ENCODE measurements around the gene NTF4. TPM values are rescaled to one million over a fixed set of nuclear protein-coding genes. Genes with fewer than 3 reads are reported as not detected.
A peak's percentile ranks its signal among the peaks of the same experiment; 100 is the strongest.

Gene NTF4
- total and polyA plus RNA-seq, 2 of the 13 experiments (the other 11 are each of a cell fraction or from before 2014, with no cell fraction given) = not detected

DNA sequence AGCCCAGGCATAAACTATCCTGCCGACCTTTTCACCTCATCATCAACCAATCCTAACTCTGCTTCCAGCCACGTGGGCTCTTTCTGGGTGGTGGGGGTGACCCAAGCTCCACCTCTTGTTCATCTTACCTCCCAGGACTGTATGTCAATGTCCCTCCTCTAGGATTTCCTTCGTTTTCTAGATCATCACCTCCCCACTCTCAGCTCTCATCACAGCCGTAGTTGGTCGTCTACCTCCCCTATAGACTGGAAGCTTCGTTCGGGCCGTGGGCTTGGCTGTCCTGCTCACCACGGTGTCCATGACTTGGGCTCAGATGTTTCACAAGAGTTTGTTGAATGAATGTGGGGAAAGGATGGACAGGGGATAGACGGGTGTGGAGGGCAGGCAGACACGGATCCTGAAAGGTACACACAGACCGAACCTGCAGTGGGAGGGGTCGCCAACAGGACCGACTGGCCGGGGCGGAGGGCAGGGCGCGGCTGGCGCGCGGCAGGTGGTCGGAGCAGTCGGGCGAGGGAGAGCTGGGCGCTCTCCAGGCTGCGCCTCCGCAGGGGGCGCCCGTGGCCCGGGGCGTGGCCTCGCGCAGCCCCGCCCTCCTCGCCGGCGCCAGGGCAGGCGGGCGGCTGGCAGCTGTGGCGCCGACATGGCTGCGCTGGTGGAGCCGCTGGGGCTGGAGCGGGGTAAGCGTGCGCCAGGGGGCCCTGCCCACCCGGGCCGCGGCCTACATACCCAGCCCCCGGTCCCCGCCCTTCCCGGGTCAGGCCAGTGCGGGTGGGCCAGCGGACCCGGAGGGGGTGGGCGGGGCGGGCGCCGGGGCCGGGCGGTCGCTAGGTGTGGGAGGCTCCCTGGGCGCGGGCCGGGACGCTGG lies 49.4 kb upstream of the NTF4 start, which contains the start of gene LIN7B (continued):
- TF ChIP-seq, protein P1, sequence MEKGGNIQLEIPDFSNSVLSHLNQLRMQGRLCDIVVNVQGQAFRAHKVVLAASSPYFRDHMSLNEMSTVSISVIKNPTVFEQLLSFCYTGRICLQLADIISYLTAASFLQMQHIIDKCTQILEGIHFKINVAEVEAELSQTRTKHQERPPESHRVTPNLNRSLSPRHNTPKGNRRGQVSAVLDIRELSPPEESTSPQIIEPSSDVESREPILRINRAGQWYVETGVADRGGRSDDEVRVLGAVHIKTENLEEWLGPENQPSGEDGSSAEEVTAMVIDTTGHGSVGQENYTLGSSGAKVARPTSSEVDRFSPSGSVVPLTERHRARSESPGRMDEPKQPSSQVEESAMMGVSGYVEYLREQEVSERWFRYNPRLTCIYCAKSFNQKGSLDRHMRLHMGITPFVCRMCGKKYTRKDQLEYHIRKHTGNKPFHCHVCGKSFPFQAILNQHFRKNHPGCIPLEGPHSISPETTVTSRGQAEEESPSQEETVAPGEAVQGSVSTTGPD (CRISPR knock-in tag; IDR thresholded peaks at IDR 0.05) = no peak

DNA sequence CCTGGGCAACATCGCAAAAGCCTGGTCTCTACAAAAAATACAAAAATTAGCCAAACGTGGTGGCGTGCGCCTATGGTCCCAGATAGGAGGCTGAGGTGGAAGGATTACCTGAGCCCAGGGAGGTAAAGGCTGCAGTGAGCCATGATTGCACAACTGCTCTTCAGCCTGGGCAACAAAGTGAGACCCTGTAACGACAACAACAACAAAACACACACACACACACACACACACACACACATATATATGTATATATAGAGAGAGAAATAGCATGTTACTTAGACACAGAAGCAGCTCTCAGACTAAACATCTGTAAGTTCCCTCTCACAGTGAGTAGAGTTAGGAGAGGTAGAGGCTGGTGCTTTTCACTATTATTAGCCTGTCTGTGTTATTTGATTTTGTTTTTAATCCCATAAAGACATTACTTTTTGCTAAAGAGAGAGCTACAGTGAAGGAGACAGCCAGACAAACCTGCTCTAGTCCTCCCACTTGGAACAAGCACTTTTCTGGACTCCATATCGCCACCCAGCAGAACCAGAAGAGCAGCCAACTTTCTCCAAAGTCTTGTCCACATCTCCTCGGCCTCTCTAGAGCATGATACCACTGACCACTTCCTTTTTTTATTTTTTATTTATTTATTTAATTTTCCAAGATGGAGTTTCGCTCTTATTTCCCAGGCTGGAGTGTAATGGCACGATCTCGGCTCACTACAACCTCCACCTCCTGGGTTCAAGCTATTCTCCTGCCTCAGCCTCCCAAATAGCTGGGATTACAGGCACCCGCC lies 46.8 kb upstream of the NTF4 start:
- POLR2A ChIA-PET = no interaction called here
- intact Hi-C loops (cut with micrococcal nuclease; ENCODE audit: unreplicated experiment) (no loop called here), in situ Hi-C loops (cut with HindIII; ENCODE audit: extremely low pct_ligation_motif_present, low pct_unique_long_range_greater_than_20kb) (no loop called here)
- Histone ChIP-seq H3K27me3 (ENCODE audit: control insufficient read depth in 1 of 2, insufficient read depth in 2 of 2, low read length in 2 of 2) (no peaks in the 10 kb centered on the region), H3K4me2 (ENCODE audit: low read depth, low read length) (no peak overlapping the region), H4K20me1 (ENCODE audit: insufficient read depth, low read length) (peaks cover 10% of the 10 kb centered on the region), H2AFZ (ENCODE audit: low read length) (no peak overlapping the region), H3K4me3 (replicated peaks in 1 of 3; ENCODE audit: insufficient read depth in 1 of 3, low read depth in 2 of 3, low read length in 3 of 3) (no peak overlapping the region), H3K4me1 (ENCODE audit: insufficient read depth, low read length) (peaks cover 30% of the 10 kb centered on the region), H3K9ac (ENCODE audit: insufficient read depth, low read depth, low read length) (no peak overlapping the region), H3K9me3 (ENCODE audit: low read length) (no peaks in the 10 kb centered on the region), H3K79me2 (ENCODE audit: insufficient read depth, low read length) (no peaks in the 10 kb centered on the region), H3K36me3 (replicated peaks in 1 of 2; ENCODE audit: control insufficient read depth in 1 of 2, insufficient read depth in 2 of 2, low read length in 2 of 2) (peaks cover 9 to 29% of the 10 kb centered on the region in 2 experiments; a peak in 4 of 5 replicates), H3K27ac (ENCODE audit: extremely low read length, insufficient read depth, low read length) (no peak overlapping the region)
- no TSS peak for BruUV-seq (replicated peaks)
- CTCF ChIA-PET (ENCODE audit: low intra/inter-chr PET ratio, low total read pairs) = no interaction called here
- DNase-seq (ENCODE audit: low spot score) (no peak), ATAC-seq (no peak), FAIRE-seq (no peak)
- TF ChIP-seq ZNF460 (CRISPR knock-in tag; IDR thresholded peaks at IDR 0.05; ENCODE audit: borderline replicate concordance) (no peak), ZNF121 (CRISPR knock-in tag; IDR thresholded peaks at IDR 0.05) (peak; percentile 34; the same call in 1 of the 2 replicates), CEBPB (IDR thresholded peaks at IDR 0.05; ENCODE audit: borderline replicate concordance, low read depth, low read length) (peak; percentile 47; the same call in 1 of the 2 replicates)
- 85% methylated on average over 11 of the region's 11 CpGs for WGBS (ENCODE audit: low lambda C conversion rate)

Measured in HepG2 (cell line).